Measurements from ENCODE around the gene GALNT9.

The GALNT9 gene

DNA sequence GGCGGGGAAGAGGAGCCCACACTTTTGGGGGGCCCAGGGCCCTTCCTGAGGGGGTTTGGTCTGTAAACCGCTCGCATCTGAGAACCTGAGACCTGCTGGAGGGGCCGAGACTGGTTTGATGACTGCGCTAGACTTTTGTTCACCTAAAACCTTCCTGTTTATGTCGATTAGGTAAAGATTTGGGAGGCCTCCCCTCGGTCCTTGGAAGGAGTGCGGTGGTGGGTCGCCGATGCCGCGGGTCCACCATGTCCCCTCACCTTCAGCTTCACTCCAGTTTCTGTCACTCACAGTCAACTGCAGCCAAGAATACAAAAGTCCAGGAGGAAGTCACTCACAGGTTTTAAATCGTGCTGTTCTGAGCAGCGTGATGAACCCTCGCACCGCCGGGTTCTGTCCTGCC lies 10.5 kb upstream of the GALNT9 start:
- peaks cover 68% of the 10 kb centered on the region for H3K27me3 ChIP-seq (ENCODE audit: control insufficient read depth, insufficient read depth, low read length)
- no peaks in the 10 kb centered on the region for H3K36me3 ChIP-seq (ENCODE audit: control insufficient read depth, low read depth, low read length)
- no peak overlapping the region for H3K27ac ChIP-seq (ENCODE audit: low read length)
- no peaks in the 10 kb centered on the region for H3K9me3 ChIP-seq (ENCODE audit: control insufficient read depth, low read depth, low read length)
- no peak overlapping the region for H3K9ac ChIP-seq (ENCODE audit: low read length)
- no peak overlapping the region for H3K4me3 ChIP-seq (ENCODE audit: low read length)
- H3K4me1 ChIP-seq (ENCODE audit: control insufficient read depth, low read depth, low read length), result no peaks in the 10 kb centered on the region

- no peaks in the 10 kb centered on the region for H3K9me3 ChIP-seq (ENCODE audit: control insufficient read depth, low read depth, low read length)
- no peaks in the 10 kb centered on the region for H3K36me3 ChIP-seq (ENCODE audit: control insufficient read depth, low read depth, low read length)
- H3K27ac ChIP-seq (ENCODE audit: low read length), result no peak overlapping the region
- no peak overlapping the region for H3K9ac ChIP-seq (ENCODE audit: low read length)
- H3K4me1 ChIP-seq (ENCODE audit: control insufficient read depth, low read depth, low read length), result no peaks in the 10 kb centered on the region
- H3K27me3 ChIP-seq (ENCODE audit: control insufficient read depth, insufficient read depth, low read length), result peaks cover 69% of the 10 kb centered on the region
- H3K4me3 ChIP-seq (ENCODE audit: low read length), result no peak overlapping the region
These were observed 9.4 kb upstream of the GALNT9 start for GRCh38 chr12:132338781-132339180.

- H3K4me3 ChIP-seq (ENCODE audit: low read length), result no peak overlapping the region
- H3K9ac ChIP-seq (ENCODE audit: low read length), result no peak overlapping the region
- H3K27ac ChIP-seq (ENCODE audit: low read length), result no peak overlapping the region
- H3K36me3 ChIP-seq (ENCODE audit: control insufficient read depth, low read depth, low read length), result no peaks in the 10 kb centered on the region
- H3K4me1 ChIP-seq (ENCODE audit: control insufficient read depth, low read depth, low read length), result no peaks in the 10 kb centered on the region
- peaks cover 70% of the 10 kb centered on the region for H3K27me3 ChIP-seq (ENCODE audit: control insufficient read depth, insufficient read depth, low read length)
- no peaks in the 10 kb centered on the region for H3K9me3 ChIP-seq (ENCODE audit: control insufficient read depth, low read depth, low read length)
These were observed 8.9 kb upstream of the GALNT9 start for GRCh38 chr12:132338311-132338710.

- peaks cover 76% of the 10 kb centered on the region for H3K27me3 ChIP-seq (ENCODE audit: control insufficient read depth, insufficient read depth, low read length)
- no peak overlapping the region for H3K4me3 ChIP-seq (ENCODE audit: low read length)
- no peak overlapping the region for H3K9ac ChIP-seq (ENCODE audit: low read length)
- no peaks in the 10 kb centered on the region for H3K36me3 ChIP-seq (ENCODE audit: control insufficient read depth, low read depth, low read length)
- H3K9me3 ChIP-seq (ENCODE audit: control insufficient read depth, low read depth, low read length), result no peaks in the 10 kb centered on the region
- H3K4me1 ChIP-seq (ENCODE audit: control insufficient read depth, low read depth, low read length), result no peaks in the 10 kb centered on the region
- no peak overlapping the region for H3K27ac ChIP-seq (ENCODE audit: low read length)
These were observed 8.2 kb upstream of the GALNT9 start for GRCh38 chr12:132337557-132337956.

DNA sequence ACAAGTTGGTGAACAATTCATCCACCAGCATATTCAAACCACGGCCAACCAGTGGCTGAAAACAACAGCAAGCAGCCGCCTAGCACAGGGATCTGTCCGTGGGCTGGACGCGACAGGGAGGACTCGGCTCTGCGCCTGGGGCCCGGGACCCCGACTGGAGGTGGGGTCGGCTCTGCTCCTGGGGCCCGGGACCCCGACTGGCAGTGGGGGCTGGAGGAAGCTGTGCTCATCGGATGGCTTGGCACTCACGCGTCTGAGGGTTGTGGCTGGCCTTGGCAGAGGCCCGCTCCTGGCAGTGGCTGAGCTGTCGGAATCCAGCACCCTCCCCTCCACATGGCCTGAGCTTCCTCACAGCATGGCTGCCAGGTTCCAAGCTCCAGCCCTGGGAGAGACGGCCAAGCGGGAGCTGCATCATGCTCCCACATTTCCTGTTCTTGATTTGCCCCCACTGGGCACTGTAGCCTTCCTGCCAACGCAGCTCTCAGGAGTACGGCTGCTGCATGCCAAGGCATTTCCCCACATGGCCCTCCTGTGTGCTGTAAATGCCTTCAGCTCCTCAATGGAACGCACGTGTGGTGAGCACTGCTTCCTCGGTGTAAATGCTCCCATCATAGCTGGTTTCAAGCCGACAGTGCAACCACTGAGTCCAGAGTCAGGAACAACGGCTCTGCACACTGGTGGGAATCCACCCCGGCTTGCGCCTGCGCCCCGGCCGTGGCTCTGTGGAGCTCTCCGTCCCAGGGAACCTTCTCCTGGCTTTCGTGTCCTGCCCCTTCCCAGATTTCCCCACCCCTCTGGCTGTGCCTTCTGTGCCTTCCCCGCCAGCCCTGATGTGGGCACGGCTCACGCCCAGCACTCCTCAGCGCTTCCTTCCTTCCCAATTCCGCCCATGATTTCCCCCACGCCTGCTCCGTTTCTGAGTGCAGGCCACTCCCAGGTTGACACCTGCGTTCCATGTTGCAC lies 7.3 kb upstream of the GALNT9 start:
- H3K9ac ChIP-seq (ENCODE audit: low read length), result no peak overlapping the region
- no peak overlapping the region for H3K27ac ChIP-seq (ENCODE audit: low read length)
- H3K36me3 ChIP-seq (ENCODE audit: control insufficient read depth, low read depth, low read length), result no peaks in the 10 kb centered on the region
- H3K4me1 ChIP-seq (ENCODE audit: control insufficient read depth, low read depth, low read length), result no peaks in the 10 kb centered on the region
- H3K9me3 ChIP-seq (ENCODE audit: control insufficient read depth, low read depth, low read length), result no peaks in the 10 kb centered on the region
- no peak overlapping the region for H3K4me3 ChIP-seq (ENCODE audit: low read length)
- H3K27me3 ChIP-seq (ENCODE audit: control insufficient read depth, insufficient read depth, low read length), result peaks cover 85% of the 10 kb centered on the region

GRCh38 chr12:132335179-132335756 lies 5.9 kb upstream of the GALNT9 start:
- Histone ChIP-seq H3K36me3 (ENCODE audit: control insufficient read depth, low read depth, low read length) (no peaks in the 10 kb centered on the region), H3K4me1 (ENCODE audit: control insufficient read depth, low read depth, low read length) (no peaks in the 10 kb centered on the region), H3K9me3 (ENCODE audit: control insufficient read depth, low read depth, low read length) (no peaks in the 10 kb centered on the region), H3K27me3 (ENCODE audit: control insufficient read depth, insufficient read depth, low read length) (peaks cover 91% of the 10 kb centered on the region), H3K9ac (ENCODE audit: low read length) (no peak overlapping the region), H3K4me3 (ENCODE audit: low read length) (no peak overlapping the region), H3K27ac (ENCODE audit: low read length) (no peak overlapping the region)

GRCh38 chr12:132333766-132334165 lies 4.4 kb upstream of the GALNT9 start:
- peaks cover 89% of the 10 kb centered on the region for H3K27me3 ChIP-seq (ENCODE audit: control insufficient read depth, insufficient read depth, low read length)
- no peaks in the 10 kb centered on the region for H3K4me1 ChIP-seq (ENCODE audit: control insufficient read depth, low read depth, low read length)
- H3K9me3 ChIP-seq (ENCODE audit: control insufficient read depth, low read depth, low read length), result no peaks in the 10 kb centered on the region
- no peak overlapping the region for H3K27ac ChIP-seq (ENCODE audit: low read length)
- no peak overlapping the region for H3K4me3 ChIP-seq (ENCODE audit: low read length)
- H3K36me3 ChIP-seq (ENCODE audit: control insufficient read depth, low read depth, low read length), result no peaks in the 10 kb centered on the region
- H3K9ac ChIP-seq (ENCODE audit: low read length), result no peak overlapping the region

DNA sequence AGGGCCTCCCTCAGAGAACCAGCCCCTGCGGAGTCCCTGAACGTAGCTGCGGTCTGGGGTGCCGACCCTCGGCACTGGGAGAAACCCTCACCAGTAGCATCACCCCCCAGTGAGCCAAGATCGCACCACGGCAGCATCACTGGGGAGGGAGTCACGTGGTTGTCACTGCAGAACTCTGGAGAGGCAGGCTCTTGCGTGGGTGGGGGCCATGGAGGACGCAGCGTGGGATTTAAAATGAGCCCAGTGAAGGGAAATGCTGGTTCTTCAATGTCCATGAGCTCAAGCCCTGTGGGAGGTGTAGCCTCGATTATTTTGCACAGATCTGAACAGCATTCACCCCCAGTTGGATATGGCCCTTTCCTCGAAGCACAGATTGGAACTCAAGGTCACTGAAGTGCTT lies 3.9 kb upstream of the GALNT9 start:
- Histone ChIP-seq H3K9me3 (ENCODE audit: control insufficient read depth, low read depth, low read length) (no peaks in the 10 kb centered on the region), H3K4me1 (ENCODE audit: control insufficient read depth, low read depth, low read length) (no peaks in the 10 kb centered on the region), H3K27me3 (ENCODE audit: control insufficient read depth, insufficient read depth, low read length) (peaks cover 89% of the 10 kb centered on the region), H3K4me3 (ENCODE audit: low read length) (no peak overlapping the region), H3K27ac (ENCODE audit: low read length) (no peak overlapping the region), H3K36me3 (ENCODE audit: control insufficient read depth, low read depth, low read length) (no peaks in the 10 kb centered on the region), H3K9ac (ENCODE audit: low read length) (no peak overlapping the region)

DNA sequence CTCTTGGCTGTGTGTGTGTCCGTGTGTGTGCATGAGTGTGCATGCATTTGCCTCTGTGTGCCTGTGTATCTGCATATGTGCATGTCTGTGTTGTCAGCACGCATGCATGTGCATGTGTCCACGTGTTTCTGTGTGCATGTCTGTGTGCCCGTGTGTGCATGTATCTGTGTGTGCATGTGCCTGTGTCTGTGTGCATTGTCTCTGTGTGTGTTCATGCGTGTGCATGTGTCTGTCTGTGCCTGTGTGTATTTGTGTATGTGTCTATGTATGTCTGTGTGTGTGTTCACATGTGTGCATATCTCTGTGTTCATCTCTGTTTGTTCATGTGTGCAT lies 1.1 kb upstream of the GALNT9 start:
- H3K9me3 ChIP-seq (ENCODE audit: control insufficient read depth, low read depth, low read length), result no peaks in the 10 kb centered on the region
- H3K4me1 ChIP-seq (ENCODE audit: control insufficient read depth, low read depth, low read length), result peaks cover 4% of the 10 kb centered on the region
- no peak overlapping the region for H3K27ac ChIP-seq (ENCODE audit: low read length)
- H3K27me3 ChIP-seq (ENCODE audit: control insufficient read depth, insufficient read depth, low read length), result peaks cover 93% of the 10 kb centered on the region
- H3K9ac ChIP-seq (ENCODE audit: low read length), result no peak overlapping the region
- H3K4me3 ChIP-seq (ENCODE audit: low read length), result no peak overlapping the region
- H3K36me3 ChIP-seq (ENCODE audit: control insufficient read depth, low read depth, low read length), result no peaks in the 10 kb centered on the region

DNA sequence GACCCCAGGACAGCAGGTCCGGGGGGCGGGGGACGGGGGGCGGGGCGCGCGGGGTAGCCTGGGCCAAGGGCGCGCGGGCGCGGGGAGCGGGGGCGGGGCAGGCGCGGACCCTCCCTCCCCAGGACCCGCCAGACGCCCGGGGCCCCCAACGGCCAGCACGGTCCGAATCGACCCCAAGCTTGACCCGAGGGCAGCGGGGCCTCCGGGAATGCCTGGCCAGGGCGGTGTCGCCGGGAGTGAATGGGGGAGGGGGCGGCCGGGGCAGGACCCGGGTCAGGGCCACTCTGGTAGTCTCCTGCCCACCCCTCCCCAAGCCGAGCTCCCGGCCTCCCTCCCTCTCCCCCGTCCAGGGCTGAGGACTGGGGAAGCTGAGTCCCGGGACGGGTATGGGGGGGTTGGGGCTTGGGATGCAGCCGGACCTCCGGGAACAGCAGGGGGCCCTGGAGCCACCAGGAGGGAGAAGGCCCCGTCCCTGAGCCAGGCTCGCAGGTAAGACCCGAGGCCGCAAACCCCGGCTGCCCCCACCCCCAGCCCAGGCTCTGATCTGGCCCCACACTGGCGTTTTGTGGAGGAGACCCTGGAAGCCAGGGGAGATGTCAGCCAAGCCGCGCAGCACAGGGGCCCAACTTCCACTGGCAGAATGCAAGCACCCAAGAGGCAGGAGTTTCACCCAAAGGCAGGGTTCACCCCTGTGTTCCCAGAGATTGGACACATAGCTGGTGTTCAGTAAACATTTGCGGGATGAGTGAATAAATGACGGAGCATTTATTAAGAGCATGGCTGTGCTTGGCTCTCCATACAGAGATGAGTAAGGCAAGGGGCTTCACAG lies 545 bp upstream of the GALNT9 start:
- Histone ChIP-seq H3K27me3 (ENCODE audit: control insufficient read depth, insufficient read depth, low read length) (peaks cover 93% of the 10 kb centered on the region), H3K36me3 (ENCODE audit: control insufficient read depth, low read depth, low read length) (no peaks in the 10 kb centered on the region), H3K9me3 (ENCODE audit: control insufficient read depth, low read depth, low read length) (no peaks in the 10 kb centered on the region), H3K4me1 (ENCODE audit: control insufficient read depth, low read depth, low read length) (peaks cover 4% of the 10 kb centered on the region), H3K9ac (ENCODE audit: low read length) (no peak overlapping the region), H3K27ac (ENCODE audit: low read length) (no peak overlapping the region), H3K4me3 (ENCODE audit: low read length) (no peak overlapping the region)

DNA sequence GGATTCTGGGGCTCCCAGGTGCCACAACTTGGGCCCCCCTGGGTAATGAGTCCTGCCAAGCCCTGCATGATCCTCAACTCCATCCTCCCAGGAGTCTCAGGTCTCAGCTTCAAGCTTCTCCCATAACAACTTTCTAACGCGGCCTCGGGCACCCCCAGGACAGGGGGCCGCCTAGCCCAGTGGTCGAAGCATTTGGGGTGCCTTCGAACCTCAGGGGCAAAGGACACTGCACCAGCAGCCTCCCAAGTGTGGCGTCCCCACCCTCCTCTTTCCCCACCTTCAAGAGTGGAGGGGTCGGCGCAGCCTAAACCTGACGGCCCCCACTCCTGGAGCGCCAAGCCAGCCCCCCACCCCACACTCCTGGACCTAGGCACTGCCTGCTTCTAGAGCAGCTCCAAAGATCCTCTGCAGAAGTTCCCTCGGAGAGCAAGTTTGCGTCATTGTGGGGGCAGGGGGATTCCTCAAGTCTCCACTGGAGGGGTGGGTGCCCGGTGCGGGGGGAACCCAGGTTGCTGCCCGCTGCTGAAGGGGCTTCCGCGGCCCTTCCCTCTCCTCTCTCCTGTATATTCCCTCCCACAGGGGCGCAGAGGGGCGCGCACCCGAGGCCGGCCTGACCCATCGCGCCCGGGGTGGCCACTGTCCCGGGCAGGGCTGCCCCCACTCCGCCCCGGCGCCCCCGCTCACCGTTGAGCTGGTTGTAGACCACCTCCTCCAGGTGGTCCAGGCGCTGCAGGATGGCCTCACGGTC lies 933 bp downstream of the GALNT9 start:
- Histone ChIP-seq H3K27ac (ENCODE audit: low read length) (no peak overlapping the region), H3K36me3 (ENCODE audit: control insufficient read depth, low read depth, low read length) (no peaks in the 10 kb centered on the region), H3K4me1 (ENCODE audit: control insufficient read depth, low read depth, low read length) (peaks cover 4% of the 10 kb centered on the region), H3K27me3 (ENCODE audit: control insufficient read depth, insufficient read depth, low read length) (peaks cover 92% of the 10 kb centered on the region), H3K9ac (ENCODE audit: low read length) (no peak overlapping the region), H3K9me3 (ENCODE audit: control insufficient read depth, low read depth, low read length) (no peaks in the 10 kb centered on the region), H3K4me3 (ENCODE audit: low read length) (no peak overlapping the region)

Measured in iPS-18a (cell line).